IPS-20b (cell line): ENCODE data around the gene ATP2C1.

ENCODE experiments used
- H3K27ac ChIP-seq: one replicate; pipeline ENCODE4 v1.5.1; 2013; ENCODE audit warnings: low read length
- H3K27me3 ChIP-seq: 2 replicates; pipeline ENCODE4 v1.6.1; 2013; ENCODE audit warnings: mild to moderate bottlenecking, low read length, inconsistent platforms; ENCODE audit not compliant: insufficient read depth
- H3K36me3 ChIP-seq: 2 replicates; pipeline ENCODE4 v1.6.1; 2013; ENCODE audit warnings: low read depth, mild to moderate bottlenecking, inconsistent platforms, low read length, moderate library complexity; ENCODE audit not compliant: insufficient read depth
- H3K4me1 ChIP-seq: 2 replicates; pipeline ENCODE4 v1.6.1; 2013; ENCODE audit warnings: mild to moderate bottlenecking, control low read depth, inconsistent platforms, low read length, moderate library complexity; ENCODE audit not compliant: insufficient read depth
- H3K4me3 ChIP-seq: 2 replicates; pipeline ENCODE4 v1.5.1; 2013; ENCODE audit warnings: mild to moderate bottlenecking, low read length, inconsistent platforms
- H3K9ac ChIP-seq: 2 replicates; pipeline ENCODE4 v1.6.1; 2013; ENCODE audit warnings: low read depth, mild to moderate bottlenecking, inconsistent platforms, low read length, moderate library complexity
- H3K9me3 ChIP-seq: 2 replicates; pipeline ENCODE4 v1.6.1; 2013; ENCODE audit warnings: mild to moderate bottlenecking, low read depth, low read length, inconsistent platforms; ENCODE audit not compliant: insufficient read depth

Gene ATP2C1

DNA sequence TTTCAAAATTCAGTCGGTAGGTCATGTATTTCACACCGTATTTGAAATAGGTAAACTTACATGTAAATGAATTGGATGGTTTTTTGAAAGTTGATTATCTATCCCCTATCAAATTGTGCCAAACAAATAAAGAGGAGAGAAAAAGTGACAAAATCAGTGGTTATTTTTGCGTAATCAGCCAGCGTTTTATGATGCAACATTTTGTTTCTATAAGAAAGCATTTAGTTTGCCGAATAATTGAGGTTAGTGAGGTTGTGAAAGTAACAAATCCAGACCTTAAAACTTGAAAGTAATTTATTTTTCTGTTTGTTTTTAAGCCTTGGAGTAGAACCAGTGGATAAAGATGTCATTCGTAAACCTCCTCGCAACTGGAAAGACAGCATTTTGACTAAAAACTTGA, 103.4 kb downstream of the ATP2C1 start:
- no peaks in the 10 kb centered on the region for H3K27me3 ChIP-seq
- no peak overlapping the region for H3K9ac ChIP-seq
- no peaks in the 10 kb centered on the region for H3K4me1 ChIP-seq
- H3K9me3 ChIP-seq, result no peaks in the 10 kb centered on the region
- no peak overlapping the region for H3K4me3 ChIP-seq
- peaks cover 77% of the 10 kb centered on the region for H3K36me3 ChIP-seq
- H3K27ac ChIP-seq, result no peak overlapping the region

DNA sequence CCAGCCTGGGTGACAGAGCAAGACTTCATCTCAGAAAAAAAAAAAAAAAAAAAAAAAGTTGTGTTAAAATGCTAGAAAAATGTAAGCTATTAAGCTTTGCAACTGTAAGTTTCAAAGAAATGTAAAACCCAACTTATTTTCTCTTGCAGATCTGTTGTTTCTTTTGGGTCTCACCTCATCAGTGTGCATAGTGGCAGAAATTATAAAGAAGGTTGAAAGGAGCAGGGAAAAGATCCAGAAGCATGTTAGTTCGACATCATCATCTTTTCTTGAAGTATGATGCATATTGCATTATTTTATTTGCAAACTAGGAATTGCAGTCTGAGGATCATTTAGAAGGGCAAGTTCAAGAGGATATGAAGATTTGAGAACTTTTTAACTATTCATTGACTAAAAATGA, 107.2 kb downstream of the ATP2C1 start:
- no peaks in the 10 kb centered on the region for H3K27me3 ChIP-seq
- no peak overlapping the region for H3K27ac ChIP-seq
- no peaks in the 10 kb centered on the region for H3K9me3 ChIP-seq

DNA sequence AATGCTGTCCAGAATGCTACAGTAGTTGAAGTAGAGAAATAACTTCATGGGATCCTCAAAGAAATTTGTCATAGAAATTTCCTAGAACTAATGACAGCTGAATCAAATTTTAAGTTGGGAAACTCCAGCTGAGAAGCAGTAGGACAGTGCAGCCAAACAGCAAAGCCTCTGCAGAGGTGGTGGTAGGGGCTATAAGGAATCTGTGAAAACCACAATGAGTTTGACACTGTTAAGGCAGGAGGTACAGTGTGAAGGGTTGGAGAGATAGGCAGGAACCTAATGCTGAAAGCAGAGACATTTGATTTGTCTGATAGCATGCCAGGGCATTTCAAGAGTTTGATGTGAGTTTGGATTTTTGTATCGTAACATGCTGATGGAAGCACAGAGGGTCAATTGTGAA, 110.7 kb downstream of the ATP2C1 start:
- Histone ChIP-seq H3K9me3 (no peaks in the 10 kb centered on the region), H3K36me3 (peaks cover 67% of the 10 kb centered on the region), H3K27ac (no peak overlapping the region), H3K9ac (no peak overlapping the region), H3K4me3 (no peak overlapping the region), H3K27me3 (no peaks in the 10 kb centered on the region), H3K4me1 (no peaks in the 10 kb centered on the region)

More for the DNA sequence above, 107.2 kb downstream of the ATP2C1 start:
- Histone ChIP-seq H3K36me3 (peaks cover 79% of the 10 kb centered on the region), H3K4me1 (no peaks in the 10 kb centered on the region), H3K4me3 (no peak overlapping the region), H3K9ac (no peak overlapping the region)

DNA sequence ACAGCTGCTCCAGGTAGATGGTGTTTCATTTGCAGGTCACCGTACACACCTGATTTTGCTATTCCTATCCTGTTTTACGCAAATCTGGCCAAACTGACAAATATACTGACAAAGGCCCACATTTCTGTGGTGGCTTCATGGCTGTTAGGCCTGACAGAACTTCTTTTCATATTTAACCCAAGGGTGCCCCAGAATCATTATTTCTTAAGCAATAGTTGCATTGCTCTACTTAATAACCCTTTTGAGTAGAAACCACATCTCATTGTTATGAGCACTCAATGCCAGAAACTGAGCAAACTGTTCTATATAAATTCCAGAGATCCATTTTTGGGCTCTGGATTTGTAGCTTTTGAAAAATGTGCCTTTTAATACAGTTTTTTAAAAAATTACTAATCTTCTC, 113.4 kb downstream of the ATP2C1 start:
- Histone ChIP-seq H3K36me3 (peaks cover 58% of the 10 kb centered on the region), H3K27me3 (no peaks in the 10 kb centered on the region), H3K4me3 (no peak overlapping the region), H3K4me1 (no peaks in the 10 kb centered on the region), H3K9me3 (no peaks in the 10 kb centered on the region), H3K27ac (no peak overlapping the region), H3K9ac (no peak overlapping the region)

DNA sequence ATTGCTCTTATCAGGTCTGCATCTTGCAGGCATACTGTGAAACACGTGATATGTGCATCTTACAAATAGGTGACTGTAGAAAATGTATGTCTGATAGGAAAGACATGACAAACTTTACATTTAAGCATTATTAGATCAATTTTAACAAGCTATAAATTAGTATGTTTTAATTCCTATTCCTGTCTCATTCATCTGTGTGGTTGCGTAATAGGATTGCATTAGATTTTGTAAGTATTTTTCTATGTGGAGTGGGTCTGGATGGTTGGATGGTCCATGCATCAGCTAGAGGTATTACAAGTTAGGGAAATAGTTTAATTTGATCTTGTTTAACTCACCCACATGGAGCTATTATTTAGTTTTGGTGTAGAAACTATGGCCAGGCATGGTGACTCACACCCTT, 113.9 kb downstream of the ATP2C1 start:
- no peaks in the 10 kb centered on the region for H3K27me3 ChIP-seq
- peaks cover 58% of the 10 kb centered on the region for H3K36me3 ChIP-seq
- H3K4me3 ChIP-seq, result no peak overlapping the region
- H3K27ac ChIP-seq, result no peak overlapping the region
- no peaks in the 10 kb centered on the region for H3K9me3 ChIP-seq
- H3K4me1 ChIP-seq, result no peaks in the 10 kb centered on the region
- no peak overlapping the region for H3K9ac ChIP-seq

DNA sequence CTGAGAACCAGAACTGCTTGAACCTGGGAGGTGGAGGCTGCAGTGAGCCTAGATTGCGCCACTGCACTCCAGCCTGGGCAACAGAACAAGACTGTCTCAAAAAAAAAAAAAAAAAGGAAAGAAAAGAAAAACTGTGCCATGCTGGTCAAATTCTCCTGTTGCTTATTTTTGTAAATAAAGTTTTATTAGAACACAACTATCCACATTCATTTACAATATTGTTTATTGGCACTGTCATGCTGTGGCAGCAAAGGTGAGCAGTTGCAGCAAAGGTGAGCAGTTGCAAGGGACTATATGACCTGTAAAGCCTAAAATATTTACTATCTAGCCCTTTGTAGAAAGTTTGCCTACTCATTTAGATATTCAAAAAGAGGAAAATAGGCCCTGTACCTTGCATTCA, 114.4 kb downstream of the ATP2C1 start:
- Histone ChIP-seq H3K27me3 (no peaks in the 10 kb centered on the region), H3K36me3 (peaks cover 59% of the 10 kb centered on the region), H3K9me3 (no peaks in the 10 kb centered on the region), H3K4me3 (no peak overlapping the region), H3K27ac (no peak overlapping the region), H3K4me1 (no peaks in the 10 kb centered on the region), H3K9ac (no peak overlapping the region)

DNA sequence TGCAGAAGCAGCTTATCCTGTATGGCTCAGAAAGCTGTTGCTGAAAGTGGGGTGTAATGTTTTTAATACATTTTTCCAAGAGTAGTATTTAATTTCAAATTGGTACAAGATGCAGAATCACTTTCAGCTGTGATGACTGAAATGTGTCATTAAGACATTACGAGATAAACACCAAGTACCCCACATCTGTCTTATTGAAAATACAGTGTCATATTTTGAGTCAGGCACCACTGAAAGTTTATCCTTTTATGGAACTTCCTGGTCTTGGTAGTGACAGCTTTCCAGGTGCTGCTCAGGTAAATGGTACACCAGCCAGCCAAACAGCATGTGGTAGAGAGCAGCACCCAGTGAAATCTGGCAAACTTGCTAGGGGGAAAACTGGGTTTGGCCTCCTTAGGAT, 115.8 kb downstream of the ATP2C1 start:
- Histone ChIP-seq H3K27me3 (no peaks in the 10 kb centered on the region), H3K27ac (no peak overlapping the region), H3K4me1 (no peaks in the 10 kb centered on the region), H3K9ac (no peak overlapping the region), H3K36me3 (peaks cover 70% of the 10 kb centered on the region), H3K4me3 (no peak overlapping the region), H3K9me3 (no peaks in the 10 kb centered on the region)

DNA sequence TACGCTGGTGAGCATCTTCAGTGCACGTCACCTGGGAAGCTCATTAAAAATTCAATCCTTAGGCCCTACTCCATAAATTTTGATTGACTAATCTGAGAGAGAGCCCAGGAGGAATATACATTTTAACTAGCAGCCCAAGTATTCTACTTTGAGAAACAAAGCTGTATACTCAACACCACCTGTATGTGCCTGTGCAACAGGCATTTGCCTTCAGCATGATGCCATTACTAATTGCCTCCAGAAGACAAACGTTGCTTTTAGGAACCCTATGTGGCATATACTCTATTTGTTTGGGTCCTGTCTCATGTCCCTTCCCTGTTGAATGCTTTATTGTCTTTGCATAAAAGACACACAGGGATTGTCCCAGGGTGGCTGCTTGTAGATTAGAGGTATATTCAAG, 125.1 kb downstream of the ATP2C1 start:
- Histone ChIP-seq H3K4me3 (no peak overlapping the region), H3K36me3 (peaks cover 57% of the 10 kb centered on the region), H3K27ac (no peak overlapping the region)

DNA sequence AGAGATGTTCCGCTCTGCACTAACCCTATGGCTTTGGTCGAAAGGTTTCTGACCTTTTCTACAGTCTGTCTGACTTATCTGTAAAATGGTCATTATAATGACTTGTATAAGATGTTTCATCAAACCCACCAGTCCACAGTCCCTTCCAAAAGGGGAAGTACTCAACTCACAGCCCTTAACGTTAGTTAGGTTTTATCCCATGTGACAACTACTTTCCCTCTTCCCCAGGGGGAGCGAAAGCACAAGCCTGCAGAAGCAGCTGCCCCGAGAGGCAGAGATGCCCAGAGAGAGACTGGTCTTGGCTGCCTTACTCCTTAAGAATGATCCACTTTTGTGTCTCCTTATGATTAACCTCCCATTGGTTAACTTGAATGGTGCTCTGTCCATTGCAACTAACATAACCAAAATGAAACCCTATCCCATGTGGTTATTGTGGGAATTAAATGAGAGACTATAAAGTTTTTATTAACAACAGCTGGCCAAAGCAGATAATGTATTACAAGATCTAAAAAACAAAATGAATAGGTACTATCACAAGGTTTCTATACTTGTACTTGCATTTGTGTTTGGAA, 126.3 kb downstream of the ATP2C1 start:
- peaks cover 53% of the 10 kb centered on the region for H3K36me3 ChIP-seq
- H3K9ac ChIP-seq, result no peak overlapping the region
- H3K4me1 ChIP-seq, result no peaks in the 10 kb centered on the region
- no peak overlapping the region for H3K27ac ChIP-seq
- H3K9me3 ChIP-seq, result no peaks in the 10 kb centered on the region
- H3K4me3 ChIP-seq, result no peak overlapping the region
- H3K27me3 ChIP-seq, result no peaks in the 10 kb centered on the region

More for the DNA sequence above, 125.1 kb downstream of the ATP2C1 start:
- Histone ChIP-seq H3K4me1 (no peaks in the 10 kb centered on the region), H3K27me3 (no peaks in the 10 kb centered on the region), H3K9ac (no peak overlapping the region), H3K9me3 (no peaks in the 10 kb centered on the region)

DNA sequence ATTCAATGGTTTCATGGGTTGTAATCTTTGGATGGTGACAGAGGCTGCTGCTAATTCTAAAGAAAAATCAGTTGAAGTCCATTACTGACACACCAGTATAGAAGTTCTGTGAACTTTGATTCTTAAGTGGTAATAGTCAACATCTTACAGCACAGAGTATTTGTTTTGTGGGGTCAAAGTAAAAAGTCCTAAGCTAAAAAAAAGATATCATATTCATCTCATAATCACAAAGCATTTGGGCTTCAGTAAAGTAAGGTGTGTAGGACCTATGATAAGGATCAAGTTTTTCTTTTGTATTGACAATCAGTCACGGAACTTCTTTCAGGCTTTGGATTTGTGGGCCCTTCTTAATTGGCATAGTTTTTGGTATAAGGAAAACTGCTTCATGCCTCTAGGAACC, 131.7 kb downstream of the ATP2C1 start:
- H3K4me3 ChIP-seq, result peak overlapping the region; percentile 87
- H3K36me3 ChIP-seq, result peaks cover 21% of the 10 kb centered on the region; the same call in 1 of the 2 replicates
- no peaks in the 10 kb centered on the region for H3K4me1 ChIP-seq
- H3K9ac ChIP-seq, result peak overlapping the region; percentile 84; the same call in 1 of the 2 replicates
- no peak overlapping the region for H3K27ac ChIP-seq
- no peaks in the 10 kb centered on the region for H3K9me3 ChIP-seq
- no peaks in the 10 kb centered on the region for H3K27me3 ChIP-seq

DNA sequence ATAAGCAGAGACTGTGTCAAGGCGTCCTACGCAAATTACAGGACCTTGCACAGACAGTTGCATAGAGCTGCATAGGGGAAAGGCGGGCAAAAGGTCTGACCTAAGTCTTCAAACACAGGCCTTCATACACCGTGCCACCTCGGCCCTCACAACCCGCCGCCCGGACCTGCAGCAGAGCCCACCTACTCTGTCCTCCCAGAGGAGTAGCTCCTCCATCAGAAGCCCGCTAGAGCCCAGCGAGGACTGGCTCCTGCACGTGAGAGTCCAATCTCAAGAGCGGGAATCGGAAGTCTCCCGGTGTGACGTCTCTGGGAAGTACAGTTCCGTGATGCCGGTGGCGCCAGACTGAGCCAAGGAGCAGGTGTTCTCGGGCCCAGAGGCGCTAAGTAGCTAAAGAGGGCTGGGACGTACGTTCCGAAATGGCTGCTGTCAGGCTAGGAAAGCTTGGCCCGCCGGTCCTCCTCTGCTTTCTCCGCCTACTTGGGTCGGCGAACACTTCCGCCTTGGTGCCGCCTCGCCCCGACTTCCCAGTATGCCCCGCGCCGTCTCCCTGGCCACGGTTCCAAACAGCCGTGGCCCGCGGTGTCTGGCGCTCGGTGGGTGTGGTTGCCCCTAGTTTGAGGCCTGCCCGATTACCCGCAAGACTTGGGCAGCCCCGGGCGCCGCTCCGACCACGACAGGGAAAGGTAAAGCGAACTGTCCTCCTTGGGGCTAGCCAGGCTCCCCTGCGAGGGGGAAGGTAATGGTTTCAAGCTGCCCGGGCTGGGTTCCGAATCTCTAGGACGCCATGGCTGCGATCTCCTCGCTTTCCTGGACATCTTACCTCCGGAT, 132.7 kb downstream of the ATP2C1 start, which contains the start of the genes ASTE1 and NEK11:
TSS of gene ASTE1 (minus strand) at position 505 of the 831 bp plus-strand sequence. CDS start 1,519 bp downstream, outside the sequence.
TSS of gene NEK11 (plus strand) at position 557 of the 831 bp plus-strand sequence. CDS start 2,832 bp downstream, outside the sequence.
- Histone ChIP-seq H3K27ac (peak within 1 kb of the TSS; percentile 48), H3K4me3 (peak within 1 kb of the TSS; percentile 87), H3K27me3 (no peaks in the 10 kb centered on the region), H3K36me3 (peaks cover 18% of the 10 kb centered on the region; the same call in 1 of the 2 replicates), H3K4me1 (no peaks in the 10 kb centered on the region), H3K9me3 (no peaks in the 10 kb centered on the region), H3K9ac (peak within 1 kb of the TSS; percentile 84; the same call in 1 of the 2 replicates)

DNA sequence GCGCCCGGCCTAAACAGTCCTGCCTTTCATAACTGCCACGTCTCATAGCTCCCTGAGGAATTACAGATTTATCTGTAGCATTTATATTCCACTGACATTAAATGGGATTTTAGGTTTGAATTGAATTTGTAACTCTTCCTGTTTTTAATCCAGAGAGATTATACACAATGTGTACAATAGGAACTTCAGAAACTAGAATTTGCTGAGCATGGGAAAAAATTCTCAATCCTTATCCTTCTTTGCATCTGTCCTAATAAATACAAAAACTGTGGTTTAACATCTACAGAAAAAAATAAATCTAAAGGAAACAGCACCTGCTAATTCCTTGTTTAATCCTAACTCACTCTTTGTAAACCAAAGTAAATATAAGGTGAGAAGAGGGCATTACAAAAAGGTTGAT, 135.0 kb downstream of the ATP2C1 start:
- Histone ChIP-seq H3K4me1 (no peaks in the 10 kb centered on the region), H3K4me3 (no peak overlapping the region), H3K27ac (no peak overlapping the region), H3K9ac (no peak overlapping the region), H3K9me3 (no peaks in the 10 kb centered on the region), H3K36me3 (peaks cover 10% of the 10 kb centered on the region; the same call in 1 of the 2 replicates), H3K27me3 (no peaks in the 10 kb centered on the region)
